HepG2 (cell line): Measurements from ENCODE around the gene GAREM1. TPM values are rescaled to one million over a fixed set of nuclear protein-coding genes. Genes with fewer than 3 reads are reported as not detected.

Experiments
- ATAC-seq: fragments of 200-7000 bp; cut with Tn5 transposase; 3 replicates; pipeline ENCODE4 v1.9.1; 2020; ENCODE audit warnings: mild to moderate bottlenecking, moderate library complexity
- BruUV-seq: library from RNA; stranded (reverse); fragments of 400-500 nt; replicated peaks from 2 replicates; lab custom pipeline; 2021; lab: Mats Ljungman, UMichigan
- CTCF ChIA-PET: fragments of 300-600 bp; formaldehyde crosslinking; extraction: SDS; loops from one replicate; lab custom pipeline; 2021; ENCODE audit warnings: low total read pairs, inconsistent platforms, low intra/inter-chr PET ratio; lab: Yijun Ruan, JAX
- POLR2A ChIA-PET: fragments of 350-600 bp; sonication (Branson Sonifier 250); formaldehyde crosslinking; loops from one replicate; lab custom pipeline; 2020; ENCODE audit warnings: antibody characterized with exemption, inconsistent platforms; lab: Yijun Ruan, JAX
- DNase-seq: peaks from one replicate; pipeline ENCODE4 v3.0.0-alpha.2; 2015; ENCODE audit warnings: low spot score
- FAIRE-seq: peaks from 3 replicates; lab custom pipeline; 2011; peaks lifted over from hg19 to GRCh38; lab: Jason Lieb, UNC
- H2AFZ ChIP-seq: one replicate; pipeline ENCODE4 v1.6.1; 2011; ENCODE audit warnings: low read length, inconsistent platforms
- H3K27ac ChIP-seq: fragments of 300-600 bp; 3 replicates; pipeline ENCODE4 v1.8.0; 2011; ENCODE audit warnings: mixed run types, mild to moderate bottlenecking, mixed read lengths, low read length, inconsistent platforms; ENCODE audit not compliant: insufficient read depth; ENCODE audit errors: extremely low read length
- H3K27me3 ChIP-seq, 2 experiments: fragments of 200-600 bp in 1 of 2; 2 replicates in 1 of 2; 3 replicates in 1 of 2; pipeline versions ENCODE4 v1.6.0 to v1.8.0; 2011; ENCODE audit warnings: low read length in 2 of 2, mild to moderate bottlenecking in 2 of 2, moderate library complexity in 2 of 2, inconsistent platforms in 1 of 2; ENCODE audit not compliant: insufficient read depth in 2 of 2, control insufficient read depth in 1 of 2
- H3K36me3 ChIP-seq, 2 experiments: fragments of 200-600 bp in 1 of 2; replicated peaks in 1 of 2; 2 replicates in 1 of 2; 3 replicates in 1 of 2; pipeline versions ENCODE4 v1.5.1 to v1.8.0; 2011; ENCODE audit warnings: low read length in 2 of 2, inconsistent platforms in 1 of 2; ENCODE audit not compliant: insufficient read depth in 2 of 2, control insufficient read depth in 1 of 2
- H3K4me1 ChIP-seq: 2 replicates; pipeline ENCODE4 v1.5.1; 2012; ENCODE audit warnings: low read length, inconsistent platforms; ENCODE audit not compliant: insufficient read depth
- H3K4me2 ChIP-seq: 2 replicates; pipeline ENCODE4 v1.6.0; 2011; ENCODE audit warnings: low read depth, low read length, inconsistent platforms
- H3K4me3 ChIP-seq, 3 experiments: fragments of 200-600 bp in 1 of 3; sonication (generic), shearing (Covaris generic) in 1 of 3; replicated peaks in 1 of 3; 2 replicates each; pipeline ENCODE4 v1.5.1; 2011 to 2016; ENCODE audit warnings: low read length in 3 of 3, inconsistent platforms in 2 of 3, low read depth in 2 of 3, mild to moderate bottlenecking in 2 of 3, control low read depth in 1 of 3, mixed read lengths in 1 of 3; ENCODE audit not compliant: insufficient read depth in 1 of 3
- H3K79me2 ChIP-seq: one replicate; pipeline ENCODE4 v1.6.1; 2011; ENCODE audit warnings: low read length, inconsistent platforms; ENCODE audit not compliant: insufficient read depth
- H3K9ac ChIP-seq: 2 replicates; pipeline ENCODE4 v1.6.0; 2011; ENCODE audit warnings: mild to moderate bottlenecking, low read depth, low read length, inconsistent platforms; ENCODE audit not compliant: insufficient read depth
- H3K9me3 ChIP-seq: 2 replicates; pipeline ENCODE4 v1.5.1; 2012; ENCODE audit warnings: mild to moderate bottlenecking, low read length
- H4K20me1 ChIP-seq: 2 replicates; pipeline ENCODE4 v1.6.0; 2011; ENCODE audit warnings: inconsistent platforms, mild to moderate bottlenecking, low read length, moderate library complexity; ENCODE audit not compliant: insufficient read depth
- ADNP ChIP-seq: sonication (generic); formaldehyde crosslinking; IDR thresholded peaks from 2 replicates; pipeline ENCODE4 v1.4.0; 2020; ENCODE audit warnings: missing genetic modification reagents
- ARID3A ChIP-seq: IDR thresholded peaks from 2 replicates; pipeline ENCODE4 v1.6.1; 2012; ENCODE audit warnings: low read depth, low read length, improper control_type of control experiment
- ARNT ChIP-seq: fragments of 450-650 bp; IDR thresholded peaks from 2 replicates; pipeline ENCODE4 v1.6.1; 2017
- ATF7 ChIP-seq, 2 experiments: fragments of 450-650 bp in 1 of 2; sonication (generic) in 1 of 2; formaldehyde crosslinking in 1 of 2; IDR thresholded peaks; 2 replicates each; pipeline versions ENCODE4 v1.4.0 to v1.6.1; 2016 to 2020; ENCODE audit warnings: antibody characterized with exemption in 1 of 2, mild to moderate bottlenecking in 1 of 2, missing genetic modification reagents in 1 of 2
- DMTF1 ChIP-seq: sonication (generic); formaldehyde crosslinking; IDR thresholded peaks from 2 replicates; pipeline ENCODE4 v1.4.0; 2020; ENCODE audit warnings: mild to moderate bottlenecking, missing genetic modification reagents
- FOXP1 ChIP-seq, 2 experiments: fragments of 450-650 bp in 1 of 2; IDR thresholded peaks; 2 replicates each; pipeline ENCODE4 v1.6.1; 2017 to 2018; ENCODE audit warnings: antibody characterized with exemption in 1 of 2
- GABPA ChIP-seq, 2 experiments: IDR thresholded peaks; 2 replicates each; pipeline ENCODE4 v1.6.1; 2011 to 2016; ENCODE audit warnings: low read depth in 2 of 2, low read length in 1 of 2, missing biosample characterization in 1 of 2, missing genetic modification characterization in 1 of 2
- KLF16 ChIP-seq, 2 experiments: sonication (generic) in 1 of 2; formaldehyde crosslinking in 1 of 2; IDR thresholded peaks; 2 replicates each; pipeline versions ENCODE4 v1.6.1 to v1.8.0; 2016 to 2023; ENCODE audit warnings: missing genetic modification reagents in 2 of 2, missing compliant biosample characterization in 1 of 2
- MEIS2 ChIP-seq: sonication (generic); formaldehyde crosslinking; IDR thresholded peaks from 2 replicates; pipeline ENCODE4 v1.9.0; 2021; ENCODE audit warnings: mild to moderate bottlenecking, missing genetic modification reagents
- MTA3 ChIP-seq: sonication (generic); formaldehyde crosslinking; IDR thresholded peaks from 2 replicates; pipeline ENCODE4 v1.4.0; 2020; ENCODE audit warnings: missing genetic modification reagents
- NCOA2 ChIP-seq: sonication (generic); formaldehyde crosslinking; IDR thresholded peaks from 2 replicates; pipeline ENCODE4 v1.8.0; 2022; ENCODE audit warnings: inconsistent platforms
- NFE2 ChIP-seq: sonication (generic); formaldehyde crosslinking; IDR thresholded peaks from 2 replicates; pipeline ENCODE4 v1.4.0; 2020; ENCODE audit warnings: missing genetic modification reagents
- NFYB ChIP-seq: sonication (generic); formaldehyde crosslinking; IDR thresholded peaks from 2 replicates; pipeline ENCODE4 v1.4.0; 2020; ENCODE audit warnings: missing genetic modification reagents
- RFXANK ChIP-seq: IDR thresholded peaks from 2 replicates; pipeline ENCODE4 v1.6.1; 2016
- STAT6 ChIP-seq: sonication (generic); formaldehyde crosslinking; IDR thresholded peaks from 2 replicates; pipeline ENCODE4 v1.4.0; 2020; ENCODE audit warnings: missing genetic modification reagents, mild to moderate bottlenecking, borderline replicate concordance
- TRIM24 ChIP-seq: sonication (generic); formaldehyde crosslinking; IDR thresholded peaks from 2 replicates; pipeline ENCODE4 v1.8.0; 2022; ENCODE audit warnings: mild to moderate bottlenecking, missing genetic modification reagents
- ZBTB7A ChIP-seq: sonication (generic); formaldehyde crosslinking; IDR thresholded peaks from 2 replicates; pipeline ENCODE4 v1.8.0; 2022; ENCODE audit warnings: mild to moderate bottlenecking, missing genetic modification reagents
- ZNF263 ChIP-seq: sonication (generic); formaldehyde crosslinking; IDR thresholded peaks from 2 replicates; pipeline ENCODE4 v1.4.0; 2020; ENCODE audit warnings: missing genetic modification reagents
- ZNF543 ChIP-seq: sonication (generic); formaldehyde crosslinking; IDR thresholded peaks from 2 replicates; pipeline ENCODE4 v1.4.0; 2020; ENCODE audit warnings: mild to moderate bottlenecking, missing genetic modification reagents
- WGBS: methylation state at CpG from one replicate; pipeline ENCODE4 v1.1.6; 2017; ENCODE audit warnings: low lambda C conversion rate; 5-methylcytosine and 5-hydroxymethylcytosine counted together
- in situ Hi-C: cut with HindIII; loops from 2 replicates; pipeline ENCODE4 v1.10.0; 2017; ENCODE audit warnings: low pct_unique_long_range_greater_than_20kb; ENCODE audit not compliant: extremely low pct_ligation_motif_present
- intact Hi-C: fragments of 100-400 bp; cut with micrococcal nuclease; formaldehyde crosslinking; loops from one replicate; pipeline ENCODE4 v1.10.0; 2022; ENCODE audit not compliant: unreplicated experiment
- polyA plus RNA-seq, 8 experiments: library from polyadenylated mRNA; depleted of rRNA in 3 of 8; stranded (reverse) in 7 of 8; unstranded in 1 of 8; fragments of >200 nt; fragmentation: Illumina TruSeq in 4 of 8; extraction: Trizol in 4 of 8; gene quantifications; 2 replicates each; pipeline versions ENCODE4 v1.2.1 to v1.2.3, GENCODE V29; 2011 to 2016; ENCODE audit warnings: low read depth in 4 of 8, missing spikeins in 1 of 8, mixed read lengths in 1 of 8; ENCODE audit not compliant: insufficient read depth in 1 of 8
- total RNA-seq, 5 experiments: library from RNA; depleted of rRNA; stranded (reverse); fragments of >200 nt; fragmentation: Illumina TruSeq; extraction: Trizol; gene quantifications; 2 replicates each; pipeline ENCODE4 v1.2.3, GENCODE V29; 2016; ENCODE audit warnings: low read depth in 1 of 5

Gene GAREM1
- total and polyA plus RNA-seq, 2 of the 13 experiments (the other 11 are each of a cell fraction or from before 2014, with no cell fraction given): 2.5 to 2.9 TPM

- DNase-seq (no peak), FAIRE-seq (no peak), ATAC-seq (no peak)
- no TSS peak for BruUV-seq
- Histone ChIP-seq H3K27me3 (no peaks in the 10 kb centered on the region), H3K9me3 (no peaks in the 10 kb centered on the region), H4K20me1 (no peaks in the 10 kb centered on the region), H3K4me2 (no peak overlapping the region), H3K36me3 (no peaks in the 10 kb centered on the region), H3K79me2 (no peaks in the 10 kb centered on the region), H3K27ac (no peak overlapping the region), H3K4me1 (peaks cover 7% of the 10 kb centered on the region), H3K9ac (no peak overlapping the region), H2AFZ (no peak overlapping the region), H3K4me3 (no peak overlapping the region)
- ChIA-PET POLR2A (interaction anchor here (0.9 kb wide), 1 partner anchor 104 kb away, joined by 3 read pairs; the partner anchor contains the start of gene GAREM1), CTCF (no interaction called here)
- intact Hi-C loops: no loop called here
- 96% methylated on average over 1 of the region's 1 CpG for WGBS
- in situ Hi-C loops: no loop called here
- TF ChIP-seq ZNF263 (no peak), ADNP (CRISPR knock-in tag) (no peak), TRIM24 (CRISPR knock-in tag) (no peak), ARID3A (no peak), GABPA (IDR thresholded peaks at IDR 0.05; ENCODE audit: low read depth, low read length) (no peak), GABPA (CRISPR knock-in tag; IDR thresholded peaks at IDR 0.05; ENCODE audit: low read depth) (no peak), KLF16 (CRISPR knock-in tag; IDR thresholded peaks at IDR 0.05) (no peak), STAT6 (CRISPR knock-in tag) (no peak), NFYB (no peak), DMTF1 (CRISPR knock-in tag) (no peak), ARNT (no peak), MEIS2 (CRISPR knock-in tag) (no peak), MTA3 (CRISPR knock-in tag) (no peak), NFE2 (no peak), RFXANK (CRISPR knock-in tag) (no peak), ZBTB7A (CRISPR knock-in tag) (no peak), ZNF543 (CRISPR knock-in tag) (no peak), ATF7 (IDR thresholded peaks at IDR 0.05) (no peak), ATF7 (CRISPR knock-in tag; IDR thresholded peaks at IDR 0.05) (no peak), NCOA2 (no peak), FOXP1 (IDR thresholded peaks at IDR 0.05) (no peak), FOXP1 (CRISPR knock-in tag; IDR thresholded peaks at IDR 0.05) (no peak)
- TF ChIP-seq, all 625 proteins: peak for 0
These were observed 103.8 kb downstream of the GAREM1 start for GRCh38 chr18:32366586-32367538.
